ENCODE data around the gene NADK2.

NADK2 gene

GRCh38 chr5:36276864-36277263 is 35.1 kb upstream of the NADK2 start:
- CTCF ChIA-PET, result interaction anchor here (2.3 to 2.5 kb wide), 2 partner anchors 11 to 16 kb away, joined by 6 to 17 read pairs; no protein-coding TSS in a partner anchor
- Histone ChIP-seq H3K4me3 (ENCODE audit: control insufficient read depth in 1 of 7, extremely low read depth in 1 of 7, insufficient read depth in 4 of 7, low read depth in 2 of 7, low read length in 6 of 7) (no peak overlapping the region), H3K36me3 (ENCODE audit: control insufficient read depth in 4 of 4, insufficient read depth in 4 of 4, low read length in 3 of 4) (no peaks in the 10 kb centered on the region), H3K27ac (ENCODE audit: insufficient read depth in 1 of 2, low read depth in 1 of 2, low read length in 2 of 2, poor library complexity in 1 of 2, severe bottlenecking in 2 of 2) (no peak overlapping the region), H3K27me3 (replicated peaks in 2 of 5; ENCODE audit: control insufficient read depth in 4 of 5, insufficient read depth in 5 of 5, low read length in 4 of 5) (no peaks in the 10 kb centered on the region), H3K4me1 (ENCODE audit: control extremely low read depth in 1 of 4, control insufficient read depth in 4 of 4, insufficient read depth in 4 of 4, low read length in 3 of 4) (peaks cover 0 to 10% (median under 1%) of the 10 kb centered on the region in 4 experiments), H3K9me3 (ENCODE audit: control extremely low read depth in 1 of 5, control insufficient read depth in 4 of 5, insufficient read depth in 2 of 5, low read depth in 1 of 5, low read length in 4 of 5) (no peaks in the 10 kb centered on the region)
- POLR2A ChIA-PET, result no interaction called here
- no peak for DNase-seq

GRCh38 chr5:36273809-36274526 is 32.2 kb upstream of the NADK2 start:
- peaks cover 0 to 10% (median under 1%) of the 10 kb centered on the region in 4 experiments for H3K4me1 ChIP-seq (ENCODE audit: control extremely low read depth in 1 of 4, control insufficient read depth in 4 of 4, insufficient read depth in 4 of 4, low read length in 3 of 4)
- no peak overlapping the region for H3K27ac ChIP-seq (ENCODE audit: insufficient read depth in 1 of 2, low read depth in 1 of 2, low read length in 2 of 2, poor library complexity in 1 of 2, severe bottlenecking in 2 of 2)
- H3K36me3 ChIP-seq (ENCODE audit: control insufficient read depth in 4 of 4, insufficient read depth in 4 of 4, low read length in 3 of 4), result no peaks in the 10 kb centered on the region
- no peaks in the 10 kb centered on the region for H3K9me3 ChIP-seq (ENCODE audit: control extremely low read depth in 1 of 5, control insufficient read depth in 4 of 5, insufficient read depth in 2 of 5, low read depth in 1 of 5, low read length in 4 of 5)
- ChIA-PET POLR2A (no interaction called here), CTCF (interaction anchor here (1.2 to 4.0 kb wide), 5 partner anchors 9 to 382 kb away, joined by 3 to 13 read pairs (median 3); partner anchors contain the start of gene NADK2)
- H3K4me3 ChIP-seq (ENCODE audit: control insufficient read depth in 1 of 7, extremely low read depth in 1 of 7, insufficient read depth in 4 of 7, low read depth in 2 of 7, low read length in 6 of 7), result no peak overlapping the region
- 90% methylated on average over 3 of the region's 6 CpGs for WGBS (ENCODE audit: insufficient coverage)
- no peaks in the 10 kb centered on the region for H3K27me3 ChIP-seq (replicated peaks in 2 of 5; ENCODE audit: control insufficient read depth in 4 of 5, insufficient read depth in 5 of 5, low read length in 4 of 5)
- DNase-seq, result peak in 2 of 3 donors; percentile 19 to 26

GRCh38 chr5:36272136-36272690 is 30.5 kb upstream of the NADK2 start:
- H3K4me3 ChIP-seq (ENCODE audit: control insufficient read depth in 1 of 7, extremely low read depth in 1 of 7, insufficient read depth in 4 of 7, low read depth in 2 of 7, low read length in 6 of 7), result no peak overlapping the region
- WGBS (ENCODE audit: insufficient coverage), result 100% methylated on average over 2 of the region's 2 CpGs
- H3K36me3 ChIP-seq (ENCODE audit: control insufficient read depth in 4 of 4, insufficient read depth in 4 of 4, low read length in 3 of 4), result no peaks in the 10 kb centered on the region
- no peak overlapping the region for H3K27ac ChIP-seq (ENCODE audit: insufficient read depth in 1 of 2, low read depth in 1 of 2, low read length in 2 of 2, poor library complexity in 1 of 2, severe bottlenecking in 2 of 2)
- no peaks in the 10 kb centered on the region for H3K9me3 ChIP-seq (ENCODE audit: control extremely low read depth in 1 of 5, control insufficient read depth in 4 of 5, insufficient read depth in 2 of 5, low read depth in 1 of 5, low read length in 4 of 5)
- no peak for DNase-seq
- peaks cover 0 to 10% (median under 1%) of the 10 kb centered on the region in 4 experiments for H3K4me1 ChIP-seq (ENCODE audit: control extremely low read depth in 1 of 4, control insufficient read depth in 4 of 4, insufficient read depth in 4 of 4, low read length in 3 of 4)
- POLR2A ChIA-PET, result no interaction called here
- no peaks in the 10 kb centered on the region for H3K27me3 ChIP-seq (replicated peaks in 2 of 5; ENCODE audit: control insufficient read depth in 4 of 5, insufficient read depth in 5 of 5, low read length in 4 of 5)
- CTCF ChIA-PET, result interaction anchor here (0.9 to 4.0 kb wide), 5 partner anchors 9 to 420 kb away, joined by 3 to 13 read pairs (median 4); no protein-coding TSS in a partner anchor

- H3K36me3 ChIP-seq (ENCODE audit: control insufficient read depth in 4 of 4, insufficient read depth in 4 of 4, low read length in 3 of 4), result no peaks in the 10 kb centered on the region
- POLR2A ChIA-PET, result no interaction called here
- no peak overlapping the region for H3K27ac ChIP-seq (ENCODE audit: insufficient read depth in 1 of 2, low read depth in 1 of 2, low read length in 2 of 2, poor library complexity in 1 of 2, severe bottlenecking in 2 of 2)
- H3K4me3 ChIP-seq (ENCODE audit: control insufficient read depth in 1 of 7, extremely low read depth in 1 of 7, insufficient read depth in 4 of 7, low read depth in 2 of 7, low read length in 6 of 7), result no peak overlapping the region
- DNase-seq, result no peak
- H3K9me3 ChIP-seq (ENCODE audit: control extremely low read depth in 1 of 5, control insufficient read depth in 4 of 5, insufficient read depth in 2 of 5, low read depth in 1 of 5, low read length in 4 of 5), result no peaks in the 10 kb centered on the region
- CTCF ChIA-PET, result interaction anchor here (1.6 to 4.0 kb wide), 2 partner anchors 129 to 421 kb away, joined by 4 to 13 read pairs; no protein-coding TSS in a partner anchor
- H3K4me1 ChIP-seq (ENCODE audit: control extremely low read depth in 1 of 4, control insufficient read depth in 4 of 4, insufficient read depth in 4 of 4, low read length in 3 of 4), result peaks cover 0 to 10% (median under 1%) of the 10 kb centered on the region in 4 experiments
- WGBS (ENCODE audit: insufficient coverage), result 100% methylated on average over 1 of the region's 3 CpGs
- H3K27me3 ChIP-seq (replicated peaks in 2 of 5; ENCODE audit: control insufficient read depth in 4 of 5, insufficient read depth in 5 of 5, low read length in 4 of 5), result no peaks in the 10 kb centered on the region
These were observed 29.3 kb upstream of the NADK2 start for GRCh38 chr5:36270876-36271575.

GRCh38 chr5:36270175-36270574 is 28.4 kb upstream of the NADK2 start:
- POLR2A ChIA-PET, result no interaction called here
- Histone ChIP-seq H3K27ac (ENCODE audit: insufficient read depth in 1 of 2, low read depth in 1 of 2, low read length in 2 of 2, poor library complexity in 1 of 2, severe bottlenecking in 2 of 2) (no peak overlapping the region), H3K36me3 (ENCODE audit: control insufficient read depth in 4 of 4, insufficient read depth in 4 of 4, low read length in 3 of 4) (no peaks in the 10 kb centered on the region), H3K4me3 (ENCODE audit: control insufficient read depth in 1 of 7, extremely low read depth in 1 of 7, insufficient read depth in 4 of 7, low read depth in 2 of 7, low read length in 6 of 7) (no peak overlapping the region), H3K4me1 (ENCODE audit: control extremely low read depth in 1 of 4, control insufficient read depth in 4 of 4, insufficient read depth in 4 of 4, low read length in 3 of 4) (peaks cover 0 to 10% (median under 1%) of the 10 kb centered on the region in 4 experiments), H3K9me3 (ENCODE audit: control extremely low read depth in 1 of 5, control insufficient read depth in 4 of 5, insufficient read depth in 2 of 5, low read depth in 1 of 5, low read length in 4 of 5) (no peaks in the 10 kb centered on the region), H3K27me3 (replicated peaks in 2 of 5; ENCODE audit: control insufficient read depth in 4 of 5, insufficient read depth in 5 of 5, low read length in 4 of 5) (no peaks in the 10 kb centered on the region)
- 94% methylated on average over 2 of the region's 3 CpGs for WGBS (ENCODE audit: insufficient coverage)
- DNase-seq, result no peak
- CTCF ChIA-PET, result interaction anchor here (4.0 kb wide), 1 partner anchor 130 kb away, joined by 13 read pairs; no protein-coding TSS in a partner anchor

GRCh38 chr5:36269478-36269877 is 27.8 kb upstream of the NADK2 start:
- Histone ChIP-seq H3K9me3 (ENCODE audit: control extremely low read depth in 1 of 5, control insufficient read depth in 4 of 5, insufficient read depth in 2 of 5, low read depth in 1 of 5, low read length in 4 of 5) (no peaks in the 10 kb centered on the region), H3K36me3 (ENCODE audit: control insufficient read depth in 4 of 4, insufficient read depth in 4 of 4, low read length in 3 of 4) (no peaks in the 10 kb centered on the region), H3K27me3 (replicated peaks in 2 of 5; ENCODE audit: control insufficient read depth in 4 of 5, insufficient read depth in 5 of 5, low read length in 4 of 5) (no peaks in the 10 kb centered on the region), H3K27ac (ENCODE audit: insufficient read depth in 1 of 2, low read depth in 1 of 2, low read length in 2 of 2, poor library complexity in 1 of 2, severe bottlenecking in 2 of 2) (no peak overlapping the region), H3K4me3 (ENCODE audit: control insufficient read depth in 1 of 7, extremely low read depth in 1 of 7, insufficient read depth in 4 of 7, low read depth in 2 of 7, low read length in 6 of 7) (no peak overlapping the region), H3K4me1 (ENCODE audit: control extremely low read depth in 1 of 4, control insufficient read depth in 4 of 4, insufficient read depth in 4 of 4, low read length in 3 of 4) (peaks cover 0 to 10% (median under 1%) of the 10 kb centered on the region in 4 experiments)
- POLR2A ChIA-PET, result no interaction called here
- CTCF ChIA-PET, result no interaction called here
- no peak for DNase-seq

DNA sequence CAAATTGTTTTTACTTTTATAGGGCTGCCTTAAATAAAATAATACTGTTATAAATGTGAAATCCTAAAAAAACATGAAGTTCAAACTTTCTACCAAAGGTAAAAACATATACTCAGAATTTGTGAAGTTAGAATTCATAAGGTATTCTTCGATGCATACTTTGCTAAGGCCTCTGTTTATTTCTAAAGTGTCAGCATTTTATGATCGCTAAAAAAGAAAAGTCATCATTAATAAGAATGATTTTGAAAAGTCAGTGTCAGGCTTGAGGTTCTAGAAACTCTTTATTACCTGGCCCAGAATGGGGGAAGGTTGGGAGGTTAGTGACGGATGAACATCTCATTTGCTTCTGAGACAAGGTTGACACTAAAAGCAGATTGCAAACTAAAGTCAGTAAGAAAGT is 26.2 kb upstream of the NADK2 start:
- Histone ChIP-seq H3K4me1 (ENCODE audit: control extremely low read depth in 1 of 4, control insufficient read depth in 4 of 4, insufficient read depth in 4 of 4, low read length in 3 of 4) (no peaks in the 10 kb centered on the region), H3K9me3 (ENCODE audit: control extremely low read depth in 1 of 5, control insufficient read depth in 4 of 5, insufficient read depth in 2 of 5, low read depth in 1 of 5, low read length in 4 of 5) (no peaks in the 10 kb centered on the region), H3K27me3 (replicated peaks in 2 of 5; ENCODE audit: control insufficient read depth in 4 of 5, insufficient read depth in 5 of 5, low read length in 4 of 5) (no peaks in the 10 kb centered on the region), H3K27ac (ENCODE audit: insufficient read depth in 1 of 2, low read depth in 1 of 2, low read length in 2 of 2, poor library complexity in 1 of 2, severe bottlenecking in 2 of 2) (no peak overlapping the region), H3K4me3 (ENCODE audit: control insufficient read depth in 1 of 7, extremely low read depth in 1 of 7, insufficient read depth in 4 of 7, low read depth in 2 of 7, low read length in 6 of 7) (no peak overlapping the region), H3K36me3 (ENCODE audit: control insufficient read depth in 4 of 4, insufficient read depth in 4 of 4, low read length in 3 of 4) (no peaks in the 10 kb centered on the region)
- ChIA-PET CTCF (interaction anchor here (1.4 to 3.5 kb wide), 2 partner anchors 26 to 131 kb away, joined by 6 to 14 read pairs; partner anchors contain the start of gene NADK2), POLR2A (no interaction called here)
- DNase-seq, result no peak
- 94% methylated on average over 2 of the region's 3 CpGs for WGBS (ENCODE audit: insufficient coverage)

Data from common myeloid progenitor, CD34-positive (primary cell).